ENCODE results near the gene ZP4.

- no peak for TF ChIP-seq CTCF (IDR thresholded peaks at IDR 0.05)
- no peak for TF ChIP-seq POLR2AphosphoS5 (IDR thresholded peaks at IDR 0.05)
- TF ChIP-seq POLR2A (IDR thresholded peaks at IDR 0.05): no peak
These were observed 544 bp upstream of the ZP4 start for GRCh38 chr1:237891266-237891665.

All from prostate gland (tissue), 2 donors.